PC-3 (cell line): ENCODE results near the gene TCERG1L.

Experiments
- CTCF ChIP-seq: fragments of 300-600 bp; sonication (generic); conservative IDR thresholded peaks from 2 replicates; pipeline ENCODE4 v1.5.1; 2017; ENCODE audit warnings: antibody characterized with exemption, low read depth, mild to moderate bottlenecking, low read length
- EZH2 ChIP-seq: fragments of 300-600 bp; sonication (generic); IDR thresholded peaks from one replicate; pipeline ENCODE4 v1.6.1; 2017; ENCODE audit warnings: antibody characterized with exemption, mild to moderate bottlenecking, low read length; ENCODE audit not compliant: unreplicated experiment

- TF ChIP-seq CTCF, result no peak
- no peak for TF ChIP-seq EZH2
Measured at GRCh38 chr10:131231323-131231964, 80.1 kb downstream of the TCERG1L start.
